GM18951 (cell line): ENCODE data around the gene EMC9.

Source experiments
- POLR2A ChIP-seq: IDR thresholded peaks from 4 replicates; pipeline ENCODE4 v1.6.1; 2011; ENCODE audit warnings: mild to moderate bottlenecking; ENCODE audit not compliant: insufficient read length, insufficient read depth; ENCODE audit errors: extremely low read depth
- in situ Hi-C: fragments of 300-500 bp; cut with MboI; formaldehyde crosslinking; loops from one replicate; pipeline ENCODE4 v1.12.0; 2022; ENCODE audit warnings: low sequenced_read_pairs, mixed read lengths, inconsistent platforms; ENCODE audit not compliant: unreplicated experiment

EMC9 gene

DNA sequence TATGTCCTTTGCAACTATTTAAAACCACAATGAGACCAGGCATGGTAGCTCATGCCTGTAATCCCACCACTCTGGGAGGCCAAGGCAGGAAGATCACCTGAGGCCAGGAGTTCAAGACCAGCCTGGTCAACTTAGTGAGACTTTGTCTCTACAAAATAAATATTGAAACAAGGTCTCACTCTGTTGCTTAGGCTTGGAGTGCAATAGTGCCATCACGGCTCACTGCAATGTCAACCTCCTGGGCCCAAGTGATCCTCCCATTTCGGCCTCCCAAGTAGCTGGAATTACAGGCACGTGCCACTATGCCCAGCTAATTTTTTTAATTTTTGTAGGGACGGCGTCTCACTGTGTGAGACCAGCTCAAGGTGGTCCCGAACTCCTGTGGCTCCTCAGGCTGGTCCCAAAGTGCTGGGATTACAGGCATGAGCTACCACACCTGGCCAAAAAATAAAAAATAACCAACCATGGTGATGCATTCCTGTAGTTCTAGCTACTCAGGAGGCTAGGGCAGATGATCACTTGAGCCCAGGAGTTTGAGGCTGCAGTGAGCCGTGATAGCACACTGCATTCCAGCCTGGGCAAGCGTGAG is 11.9 kb downstream of the EMC9 start:
- in situ Hi-C loops, result no loop called here
- no peak for TF ChIP-seq POLR2A

DNA sequence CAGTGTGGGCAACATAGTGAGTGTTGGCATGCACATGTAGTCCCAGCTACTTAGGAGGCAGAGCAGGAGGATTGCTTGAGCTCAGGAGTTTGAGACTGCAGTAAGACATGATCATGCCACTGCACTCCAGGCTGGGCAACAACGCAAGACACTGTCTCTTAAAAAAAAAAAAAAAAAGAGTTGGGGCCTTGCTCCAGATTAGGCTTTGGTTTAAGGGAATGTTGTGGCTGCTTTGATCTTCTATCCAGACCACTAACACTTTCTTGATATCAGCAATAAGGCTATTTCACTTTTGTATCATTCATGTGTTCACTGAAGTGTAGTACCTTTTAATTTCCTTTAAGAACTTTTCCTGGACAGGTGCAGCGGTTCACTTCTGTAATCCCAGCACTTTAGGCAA is 13.7 kb downstream of the EMC9 start:
- in situ Hi-C loops, result no loop called here
- no peak for TF ChIP-seq POLR2A

GRCh38 chr14:24126939-24127338 is 14.5 kb downstream of the EMC9 start:
- in situ Hi-C loops, result no loop called here
- no peak for TF ChIP-seq POLR2A

DNA sequence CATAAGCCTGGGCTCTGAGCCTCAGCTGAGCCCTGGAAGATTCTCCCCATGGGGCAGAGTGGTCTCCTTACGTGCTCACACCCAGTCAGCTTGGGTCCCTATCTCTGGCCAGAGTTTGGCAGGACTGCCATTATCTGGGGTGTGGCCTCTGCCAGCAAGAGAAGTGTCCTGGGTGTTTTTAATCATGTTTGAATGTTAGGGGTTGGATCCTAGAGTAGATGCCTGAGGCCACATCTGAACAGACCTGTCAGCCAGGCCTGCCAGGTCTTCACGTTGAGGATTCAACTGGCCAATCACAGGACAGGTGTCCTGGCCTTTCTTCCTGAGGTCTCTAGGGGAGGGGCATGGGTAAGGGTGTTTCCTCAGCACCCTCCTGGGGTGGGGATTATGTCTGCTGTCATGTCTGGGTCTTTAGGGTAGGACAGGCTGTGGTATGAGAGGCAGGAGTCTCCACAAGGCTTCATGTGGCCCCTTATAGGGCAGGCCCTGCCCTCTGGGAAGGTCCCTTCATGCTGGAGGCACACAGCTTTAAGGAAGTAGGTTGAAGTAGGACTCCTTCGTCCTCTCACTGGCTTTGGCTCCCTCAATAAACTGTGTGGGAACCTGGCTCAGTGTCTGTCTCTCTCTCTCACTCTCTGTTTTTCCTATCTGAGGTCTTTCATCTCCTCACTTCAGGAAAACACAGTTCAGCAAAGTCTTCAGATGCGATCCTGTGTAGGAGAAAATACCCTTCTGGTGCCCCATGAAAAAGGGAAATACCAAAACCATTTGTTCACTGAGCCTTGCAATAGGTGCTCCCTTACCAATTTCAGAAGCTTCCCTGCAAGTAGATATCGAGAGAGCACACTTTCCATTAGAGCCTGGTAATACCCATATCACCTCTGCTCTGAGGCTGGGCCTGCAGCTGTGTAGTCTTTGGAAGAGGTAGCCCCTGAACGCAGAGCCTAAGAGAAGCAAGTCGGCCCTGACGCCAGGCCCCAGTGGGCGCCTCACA is 17.7 kb downstream of the EMC9 start:
- TF ChIP-seq POLR2A, result no peak
- in situ Hi-C loops, result no loop called here

GRCh38 chr14:24122898-24123297 is 18.5 kb downstream of the EMC9 start:
- in situ Hi-C loops, result no loop called here
- TF ChIP-seq POLR2A, result no peak

DNA sequence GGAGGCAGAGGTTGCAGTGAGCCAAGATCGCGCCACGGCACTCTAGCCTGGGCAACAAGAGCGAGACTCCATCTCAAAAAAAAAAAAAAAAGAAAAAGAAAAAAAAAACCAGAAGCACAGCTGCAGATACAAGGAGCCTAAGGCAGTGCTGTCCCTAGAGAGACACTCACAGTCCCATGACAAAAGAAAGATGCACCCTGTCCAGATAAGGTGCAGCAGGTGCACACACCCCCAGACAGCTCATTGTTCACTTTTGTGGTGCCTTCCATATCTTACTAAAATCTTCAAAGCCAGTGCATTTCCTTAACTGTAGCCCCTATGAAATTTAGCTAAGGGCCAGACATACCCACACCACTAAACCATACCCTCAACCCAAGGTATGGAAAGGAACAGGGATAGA is 19.0 kb downstream of the EMC9 start:
- no peak for TF ChIP-seq POLR2A
- in situ Hi-C loops, result no loop called here

GRCh38 chr14:24121210-24121609 is 20.2 kb downstream of the EMC9 start:
- in situ Hi-C loops, result no loop called here
- no peak for TF ChIP-seq POLR2A

GRCh38 chr14:24119691-24120090 is 21.7 kb downstream of the EMC9 start:
- TF ChIP-seq POLR2A, result no peak
- in situ Hi-C loops, result no loop called here

DNA sequence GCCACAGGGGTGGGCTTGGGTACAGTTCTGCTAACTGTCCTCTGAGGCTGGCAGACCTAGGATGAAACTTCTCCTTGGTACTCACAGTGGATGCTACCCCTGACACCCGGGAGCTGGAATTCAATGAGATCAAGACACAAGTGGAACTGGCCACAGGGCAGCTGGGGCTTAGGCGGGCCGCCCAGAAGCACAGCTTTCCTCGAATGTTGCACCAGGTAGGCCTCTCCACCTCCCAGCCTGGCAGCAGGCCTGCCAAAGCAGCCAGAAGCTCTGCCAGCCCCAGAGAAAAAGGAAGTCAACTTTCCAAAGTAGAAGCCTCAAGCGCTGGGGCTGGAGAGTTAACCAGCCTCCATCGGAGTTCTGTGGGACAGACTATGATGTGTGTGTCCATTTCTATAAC is 24.2 kb downstream of the EMC9 start:
- in situ Hi-C loops, result no loop called here
- TF ChIP-seq POLR2A, result no peak

GRCh38 chr14:24116128-24116814 is 25.1 kb downstream of the EMC9 start:
- in situ Hi-C loops, result no loop called here
- no peak for TF ChIP-seq POLR2A

- in situ Hi-C loops, result no loop called here
- no peak for TF ChIP-seq POLR2A
Measured at GRCh38 chr14:24115422-24116127, 25.8 kb downstream of the EMC9 start.

GRCh38 chr14:24114532-24115421 is 26.6 kb downstream of the EMC9 start, which contains the start of the genes DCAF11 and NRL:
Gene DCAF11 (plus strand): TSS chr14:24114777. CDS start chr14:24115595, 818 bp downstream.
Gene NRL (minus strand): TSS chr14:24114949. CDS start chr14:24082848, 32,101 bp downstream.
- in situ Hi-C loops, result no loop called here
- peak; percentile 55 for TF ChIP-seq POLR2A
